NCI-H1105 (cell line): Measurements from ENCODE around the gene UBE2E2.

Source experiments
- DNase-seq: peaks from one replicate; lab custom pipeline; 2025; lab: John Stamatoyannopoulos, UW

UBE2E2 gene

GRCh38 chr3:23537101-23537551 lies 334.0 kb downstream of the UBE2E2 start:
- DNase-seq = peak; percentile 3

GRCh38 chr3:23539185-23539584 lies 336.1 kb downstream of the UBE2E2 start:
- DNase-seq = no peak

GRCh38 chr3:23540600-23540999 lies 337.5 kb downstream of the UBE2E2 start:
- no peak for DNase-seq

DNA sequence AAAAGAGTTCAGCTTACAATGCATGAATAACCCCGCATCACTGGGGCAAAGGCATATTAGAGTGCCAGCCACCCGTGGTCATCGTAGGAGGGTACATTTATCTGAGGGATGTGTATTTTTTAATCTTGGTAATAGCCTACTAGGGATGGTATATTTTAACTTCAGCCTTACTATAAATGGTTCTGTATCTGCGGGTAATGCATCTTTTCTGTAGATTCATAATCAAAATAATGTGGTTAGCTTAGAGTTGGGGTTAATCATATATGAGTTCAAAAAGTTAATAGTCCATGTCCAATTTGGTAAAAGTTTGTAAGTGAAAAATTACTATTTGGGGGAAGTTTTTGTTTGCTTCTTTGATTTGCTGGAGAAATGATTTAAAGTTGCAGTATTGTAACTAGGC lies 339.0 kb downstream of the UBE2E2 start:
- no peak for DNase-seq

- DNase-seq = no peak
These were observed 343.1 kb downstream of the UBE2E2 start for GRCh38 chr3:23546181-23546580.

GRCh38 chr3:23547905-23548650 lies 345.0 kb downstream of the UBE2E2 start:
- no peak for DNase-seq

GRCh38 chr3:23548706-23549105 lies 345.6 kb downstream of the UBE2E2 start:
- no peak for DNase-seq

DNA sequence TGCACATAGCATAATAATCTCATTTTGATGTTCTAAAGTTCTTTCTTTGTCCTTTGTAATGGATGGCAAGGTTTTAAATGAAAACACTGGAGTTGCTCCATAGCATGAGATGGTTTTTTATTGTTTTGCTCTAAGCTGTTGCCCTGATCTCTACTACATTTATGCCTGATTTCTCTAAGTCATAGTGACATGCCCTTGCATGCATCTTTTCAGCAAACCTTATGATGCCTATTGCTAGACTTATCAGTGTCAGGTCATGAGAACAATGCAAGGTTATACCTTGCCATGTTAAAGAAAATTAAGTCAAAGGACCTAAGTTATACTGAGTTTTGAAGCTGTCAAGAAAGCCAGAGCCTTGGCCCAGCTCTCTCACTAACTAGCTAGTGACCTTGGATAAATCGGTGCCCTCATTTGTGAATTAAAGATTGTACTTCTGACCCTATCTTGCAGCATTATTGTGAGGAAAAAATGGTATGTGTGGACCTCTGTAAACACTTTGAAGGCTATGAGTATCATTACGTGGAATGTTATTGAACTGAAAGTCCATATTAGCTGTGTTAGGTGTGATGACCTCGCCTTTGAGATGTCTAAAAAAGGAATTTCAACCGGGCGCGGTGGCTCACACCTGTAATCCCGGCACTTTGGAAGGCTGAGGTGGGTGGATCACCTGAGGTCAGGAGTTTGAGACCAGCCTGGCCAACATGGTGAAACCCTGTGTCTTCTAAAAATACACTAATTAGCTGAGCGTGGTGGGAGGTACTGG lies 346.2 kb downstream of the UBE2E2 start:
- DNase-seq = no peak

DNA sequence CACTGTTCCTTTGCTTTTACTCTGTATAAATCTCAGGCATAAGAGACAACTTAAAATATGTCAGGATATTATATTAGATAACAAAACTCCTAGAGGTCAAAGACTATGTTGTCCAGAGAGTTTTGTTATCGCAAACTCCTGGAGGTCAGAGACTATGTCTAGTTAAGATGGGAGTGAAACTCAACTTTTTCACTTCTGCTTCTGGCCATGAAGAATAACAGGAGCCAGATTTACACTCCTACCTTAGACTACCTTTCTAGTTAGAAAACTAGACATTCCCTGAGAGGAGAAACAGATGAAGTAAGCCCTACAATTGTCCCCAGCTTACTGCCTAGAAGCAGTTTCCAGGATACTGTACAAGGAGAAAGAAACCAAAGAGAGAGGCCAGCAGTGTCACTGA lies 347.3 kb downstream of the UBE2E2 start:
- no peak for DNase-seq

DNA sequence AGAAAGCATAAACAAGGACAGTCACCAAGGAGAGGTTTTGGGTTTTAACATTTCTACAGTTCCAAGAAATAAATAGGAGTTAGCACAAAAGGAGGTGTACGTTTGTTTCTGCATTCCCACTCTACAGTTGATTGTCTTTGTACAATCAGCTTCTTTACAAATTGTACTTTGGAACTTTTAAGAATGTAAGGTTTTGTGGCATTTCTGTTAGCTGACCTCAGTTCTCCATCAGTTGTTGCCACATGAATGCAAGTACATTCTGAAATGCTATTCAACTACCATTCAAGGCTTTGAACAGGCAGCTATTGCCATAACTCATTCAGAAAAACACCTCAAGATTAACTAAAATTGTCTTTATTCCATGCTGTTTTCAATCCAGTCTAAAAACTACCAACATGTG lies 349.4 kb downstream of the UBE2E2 start:
- DNase-seq = no peak

DNA sequence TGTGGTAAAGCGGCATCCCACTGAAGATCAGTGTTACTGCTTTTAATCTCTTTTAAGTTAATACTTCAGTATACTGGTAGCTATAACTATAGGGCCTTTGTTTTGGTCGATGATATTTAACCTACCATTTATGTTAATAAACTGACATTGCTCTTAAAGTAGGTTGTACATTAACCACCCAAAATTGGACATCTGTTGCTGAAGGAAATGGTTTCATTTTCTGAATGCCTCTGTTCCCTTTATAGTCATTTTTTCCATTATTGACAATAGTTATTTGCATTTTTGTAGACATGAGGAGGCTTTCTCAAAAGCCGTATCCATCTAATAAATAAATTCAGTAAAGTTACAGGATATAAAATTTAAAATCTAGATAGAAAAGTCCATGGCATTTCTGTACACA lies 350.2 kb downstream of the UBE2E2 start:
- DNase-seq = no peak

GRCh38 chr3:23565041-23565775 lies 362.1 kb downstream of the UBE2E2 start:
- no peak for DNase-seq

DNA sequence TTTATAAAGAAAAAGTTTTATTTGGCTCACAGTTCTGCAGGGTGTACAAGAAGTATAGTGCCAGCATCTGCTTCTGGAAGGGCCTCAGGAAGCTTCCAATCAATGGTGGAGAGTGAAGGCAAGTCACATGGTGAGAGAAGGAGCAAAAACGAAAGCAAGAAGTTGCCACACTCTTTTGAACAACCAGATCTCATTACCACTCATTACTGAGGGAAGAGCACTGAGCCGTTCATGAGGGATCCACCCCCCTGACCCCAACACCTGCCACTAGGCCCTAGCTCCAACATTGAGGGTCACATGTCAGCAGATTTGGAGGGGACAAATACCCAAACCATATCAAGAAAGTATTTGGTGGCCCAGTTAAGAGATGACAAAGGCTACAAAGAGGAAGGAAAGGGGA lies 363.4 kb downstream of the UBE2E2 start:
- no peak for DNase-seq

GRCh38 chr3:23567917-23568316 lies 364.8 kb downstream of the UBE2E2 start:
- DNase-seq = no peak

DNA sequence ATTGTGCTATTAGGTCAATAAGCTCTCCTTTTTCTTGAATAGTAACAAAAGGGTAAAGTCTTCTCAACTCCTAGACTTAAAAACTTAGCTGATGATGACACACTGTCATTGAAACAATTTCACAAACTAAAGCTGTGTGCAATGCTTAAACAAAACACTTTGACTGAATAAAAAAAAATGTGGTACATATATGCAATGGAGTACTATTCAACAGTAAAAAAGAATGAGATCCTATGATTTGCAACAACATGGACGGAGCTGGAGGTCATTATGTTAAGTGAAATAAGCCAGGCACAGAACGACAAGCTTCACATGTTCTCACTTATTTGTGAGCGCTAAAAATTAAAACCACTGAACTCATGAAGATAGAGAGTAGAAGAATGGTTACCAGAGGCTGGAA lies 370.7 kb downstream of the UBE2E2 start:
- DNase-seq = no peak

DNA sequence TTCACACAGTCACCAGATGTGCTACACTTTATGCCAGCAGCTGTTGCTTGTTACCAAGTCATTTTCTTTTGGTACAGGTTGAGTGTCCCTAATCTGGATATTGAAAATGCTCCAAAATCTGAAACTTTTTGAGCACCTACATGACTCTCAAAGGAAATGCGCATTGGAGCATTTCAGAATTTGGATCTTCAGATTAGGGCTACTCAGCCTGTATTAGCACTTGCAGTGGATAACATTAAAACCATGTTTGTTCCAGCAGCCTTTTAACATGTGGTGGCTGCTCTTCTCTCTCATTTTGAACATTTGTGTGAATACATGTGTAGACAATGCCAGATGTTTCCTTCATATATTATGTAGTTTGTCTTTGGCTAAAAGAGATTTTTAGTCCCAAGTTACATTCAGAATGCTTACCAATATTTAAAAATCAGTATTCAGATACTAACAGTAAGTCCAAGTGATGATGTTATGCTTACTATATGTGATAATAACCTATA lies 371.7 kb downstream of the UBE2E2 start:
- no peak for DNase-seq

DNA sequence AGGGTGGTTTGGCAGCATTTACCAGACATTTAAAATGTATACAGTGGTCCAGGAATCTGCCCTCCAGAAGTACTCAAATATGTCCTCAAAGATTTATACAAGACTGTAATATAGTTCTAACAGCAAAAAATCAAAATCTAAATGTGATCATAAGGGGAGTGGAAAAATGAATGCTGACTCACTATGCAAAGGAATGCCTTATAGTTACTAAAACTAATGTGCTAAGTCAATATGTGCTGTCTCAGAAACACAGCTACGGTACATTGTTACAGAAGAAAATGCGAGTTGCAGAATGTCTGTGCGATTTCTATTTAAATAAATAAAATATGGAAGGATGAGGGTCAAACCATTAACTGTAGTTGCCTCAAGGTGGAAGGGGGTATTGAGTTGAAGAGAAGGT lies 372.6 kb downstream of the UBE2E2 start:
- DNase-seq = no peak

DNA sequence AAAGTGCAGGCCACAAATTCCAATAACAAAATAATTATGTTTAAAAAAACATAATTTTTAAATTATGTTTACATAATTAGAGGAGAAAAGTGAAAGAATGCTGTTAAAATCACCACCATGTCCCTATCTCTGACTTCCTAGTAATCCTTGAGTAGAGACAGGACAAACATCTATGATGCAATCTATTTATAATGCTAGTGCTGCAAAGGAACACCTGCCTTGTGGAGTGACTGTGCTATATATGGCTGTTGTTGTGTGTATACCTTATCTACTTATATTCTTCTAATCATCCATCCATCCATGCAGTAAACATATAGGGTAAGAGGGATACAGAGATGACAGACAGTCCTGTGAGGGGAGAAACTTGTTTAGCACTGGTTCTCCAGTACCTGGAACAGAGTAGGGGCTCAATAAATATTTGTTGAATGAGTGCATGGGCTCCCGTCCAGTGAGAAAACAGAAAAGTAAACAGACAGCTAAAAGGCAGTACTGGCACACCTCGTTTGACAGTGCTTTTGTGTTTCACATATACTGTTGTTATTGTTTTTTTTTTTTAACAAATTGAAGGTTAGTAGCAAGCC lies 373.3 kb downstream of the UBE2E2 start:
- DNase-seq = no peak

DNA sequence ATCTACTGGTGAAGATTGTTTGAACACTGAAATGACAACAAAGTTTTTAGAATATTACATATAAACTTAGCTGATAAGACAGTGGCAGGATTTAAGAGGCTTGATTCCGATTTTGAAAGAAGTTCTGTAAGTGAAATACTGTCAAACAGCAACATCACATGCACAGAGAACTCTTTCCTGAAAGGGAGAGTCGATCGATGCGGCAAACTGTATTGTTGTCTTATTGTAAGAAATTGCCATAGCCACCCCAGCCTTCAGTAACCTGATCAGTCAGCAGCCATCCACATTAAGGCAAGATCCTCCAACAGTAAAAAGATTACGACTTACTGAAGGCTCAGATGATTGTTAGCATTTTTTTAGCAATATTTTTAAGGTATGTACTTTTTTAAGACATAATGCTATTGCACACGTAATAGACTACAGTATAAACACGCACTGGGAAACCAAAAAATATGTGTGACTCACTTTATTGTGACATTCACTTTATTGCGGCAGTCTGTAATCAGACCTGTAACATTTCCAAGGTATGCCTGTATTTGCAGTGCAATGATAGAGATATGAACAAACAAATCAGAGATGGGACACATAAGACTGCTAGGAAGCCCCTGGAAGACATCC lies 377.1 kb downstream of the UBE2E2 start:
- DNase-seq = no peak

DNA sequence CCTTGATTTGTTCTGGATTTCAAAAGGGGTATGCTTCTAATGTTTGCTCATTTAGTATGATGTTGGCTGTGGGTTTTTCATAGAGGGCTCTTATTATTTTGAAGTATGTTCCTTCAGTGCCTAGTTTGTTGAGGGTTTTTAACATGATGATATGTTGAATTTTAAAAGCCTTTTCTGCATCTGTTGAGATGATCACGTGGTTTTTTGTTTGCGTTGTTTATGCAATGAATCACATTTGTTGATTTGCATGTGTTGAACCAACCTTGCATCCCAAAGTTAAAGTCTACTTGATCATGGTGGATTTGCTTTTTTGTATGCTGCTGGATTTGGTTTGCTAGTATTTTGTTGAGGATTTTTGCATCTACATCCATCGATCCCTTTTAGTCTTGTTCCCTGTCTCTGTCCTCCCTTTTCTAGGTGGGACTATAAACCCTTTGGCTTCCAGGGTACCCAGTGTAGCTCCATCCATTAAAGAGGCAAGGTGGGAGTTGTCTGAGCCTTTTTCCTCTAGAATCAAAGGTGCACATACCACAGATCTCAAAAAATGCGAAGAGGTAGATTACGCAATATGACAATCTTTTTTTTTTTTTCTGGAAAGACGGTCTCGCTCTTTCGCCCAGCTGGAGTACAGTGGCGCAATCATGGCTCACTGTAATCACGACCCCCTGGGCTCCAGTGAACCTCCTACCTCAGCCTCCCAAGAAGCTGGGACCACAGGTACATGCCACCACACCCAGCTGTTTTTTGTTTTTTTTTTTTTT lies 381.0 kb downstream of the UBE2E2 start:
- no peak for DNase-seq

- no peak for DNase-seq
These were observed 384.4 kb downstream of the UBE2E2 start for GRCh38 chr3:23587513-23587912.
